NCI-H1105 treated with DMSO at 0.1 percent for 48 hours (cell line): ENCODE results near the gene PHC3.
A peak's percentile ranks its signal among the peaks of the same experiment; 100 is the strongest.
"Not testable (repeated sequence)": the region's sequence is repeated elsewhere in the genome, so short reads cannot be mapped to it uniquely, and the experiment has no call there.

Source experiments
- DNase-seq: peaks from one replicate; lab custom pipeline; 2025; lab: John Stamatoyannopoulos, UW

PHC3 gene

GRCh38 chr3:170128977-170129431, 52.5 kb downstream of the PHC3 start:
- DNase-seq = no peak

GRCh38 chr3:170128259-170128976, 53.1 kb downstream of the PHC3 start:
- DNase-seq = peak; percentile 36

- DNase-seq = no peak
Measured at GRCh38 chr3:170117134-170117533, 64.4 kb downstream of the PHC3 start.

- not testable (repeated sequence) for DNase-seq
Measured at GRCh38 chr3:170114165-170114564, 67.4 kb downstream of the PHC3 start.

- DNase-seq = no peak
Measured at GRCh38 chr3:170111147-170111771, 70.3 kb downstream of the PHC3 start.

GRCh38 chr3:170109579-170110293, 71.8 kb downstream of the PHC3 start:
- DNase-seq = no peak

- no peak for DNase-seq
Measured at GRCh38 chr3:170108955-170109354, 72.6 kb downstream of the PHC3 start.

GRCh38 chr3:170107941-170108340, 73.6 kb downstream of the PHC3 start:
- DNase-seq = no peak

GRCh38 chr3:170102431-170102830, 79.1 kb downstream of the PHC3 start:
- DNase-seq = no peak

- no peak for DNase-seq
Measured at GRCh38 chr3:170100944-170101343, 80.6 kb downstream of the PHC3 start.

- no peak for DNase-seq
Measured at GRCh38 chr3:170098753-170099152, 82.8 kb downstream of the PHC3 start.

GRCh38 chr3:170096342-170096741, 85.2 kb downstream of the PHC3 start:
- no peak for DNase-seq

GRCh38 chr3:170095771-170096170, 85.8 kb downstream of the PHC3 start:
- no peak for DNase-seq

- no peak for DNase-seq
Measured at GRCh38 chr3:170092907-170093306, 88.6 kb downstream of the PHC3 start.

- no peak for DNase-seq
Measured at GRCh38 chr3:170090601-170090981, 90.9 kb downstream of the PHC3 start.

GRCh38 chr3:170089862-170090600, 91.5 kb downstream of the PHC3 start:
- DNase-seq = no peak

- no peak for DNase-seq
Measured at GRCh38 chr3:170085396-170085795, 96.1 kb downstream of the PHC3 start.

- no peak for DNase-seq
Measured at GRCh38 chr3:170083343-170083742, 98.2 kb downstream of the PHC3 start.

- DNase-seq = no peak
Measured at GRCh38 chr3:170081079-170081741, 100.3 kb downstream of the PHC3 start.

GRCh38 chr3:170080605-170081004, 100.9 kb downstream of the PHC3 start:
- DNase-seq = no peak

GRCh38 chr3:170079536-170080165, 101.9 kb downstream of the PHC3 start:
- DNase-seq = no peak
